RPMI7951 (cell line): ENCODE results near the gene PRDM1. TPM values are rescaled to one million over a fixed set of nuclear protein-coding genes. Genes with fewer than 3 reads are reported as not detected.

Experiments
- DNase-seq: peaks from one replicate; pipeline ENCODE4 v3.0.0-alpha.2; 2012; ENCODE audit warnings: low read depth
- total RNA-seq: library from RNA; depleted of rRNA; stranded (reverse); fragments of >200 nt; shearing (Covaris generic); gene quantifications from 2 replicates; pipeline ENCODE4 v1.2.3, GENCODE V29; 2014

Gene PRDM1
- total RNA-seq, 1 experiment from 2014 or later: 4.7 TPM

GRCh38 chr6:106097411-106098231, 11.5 kb downstream of the PRDM1 start:
- peak; percentile 54 for DNase-seq

GRCh38 chr6:106098383-106099234, 12.5 kb downstream of the PRDM1 start:
- DNase-seq: peak; percentile 36

GRCh38 chr6:106099235-106099537, 13.1 kb downstream of the PRDM1 start:
- DNase-seq: no peak

- no peak for DNase-seq
Measured at GRCh38 chr6:106100755-106101154, 14.6 kb downstream of the PRDM1 start.

GRCh38 chr6:106101466-106101865, 15.3 kb downstream of the PRDM1 start:
- DNase-seq: no peak

- DNase-seq: no peak
Measured at GRCh38 chr6:106102034-106102433, 15.9 kb downstream of the PRDM1 start.

- DNase-seq: no peak
Measured at GRCh38 chr6:106102967-106103727, 17.0 kb downstream of the PRDM1 start.

GRCh38 chr6:106103728-106104109, 17.6 kb downstream of the PRDM1 start:
- no peak for DNase-seq

- DNase-seq: no peak
Measured at GRCh38 chr6:106104476-106104875, 18.3 kb downstream of the PRDM1 start.

GRCh38 chr6:106104941-106105340, 18.8 kb downstream of the PRDM1 start:
- no peak for DNase-seq

GRCh38 chr6:106105493-106105892, 19.4 kb downstream of the PRDM1 start:
- no peak for DNase-seq

GRCh38 chr6:106106276-106107042, 20.3 kb downstream of the PRDM1 start:
- no peak for DNase-seq

GRCh38 chr6:106107043-106107613, 21.0 kb downstream of the PRDM1 start:
- DNase-seq: no peak

GRCh38 chr6:106108129-106108528, 22.0 kb downstream of the PRDM1 start:
- no peak for DNase-seq

GRCh38 chr6:106109029-106109428, 22.9 kb downstream of the PRDM1 start:
- no peak for DNase-seq

- no peak for DNase-seq
Measured at GRCh38 chr6:106110164-106110826, 24.2 kb downstream of the PRDM1 start.

- no peak for DNase-seq
Measured at GRCh38 chr6:106112433-106112832, 26.3 kb downstream of the PRDM1 start.

- no peak for DNase-seq
Measured at GRCh38 chr6:106113256-106113959, 27.3 kb downstream of the PRDM1 start.

GRCh38 chr6:106114492-106114891, 28.4 kb downstream of the PRDM1 start:
- no peak for DNase-seq

- no peak for DNase-seq
Measured at GRCh38 chr6:106115286-106115685, 29.1 kb downstream of the PRDM1 start.
